Activated CD8-positive, alpha-beta memory T cell treated with anti-CD3 and anti-CD28 coated beads, Interleukin-2, amount 50 U/mL, for 4 hours (primary cell): ENCODE data around the gene KCP.

ENCODE experiments used
- DNase-seq: peaks from one replicate; pipeline ENCODE4 v3.0.0-alpha.2; 2020

Gene KCP

DNA sequence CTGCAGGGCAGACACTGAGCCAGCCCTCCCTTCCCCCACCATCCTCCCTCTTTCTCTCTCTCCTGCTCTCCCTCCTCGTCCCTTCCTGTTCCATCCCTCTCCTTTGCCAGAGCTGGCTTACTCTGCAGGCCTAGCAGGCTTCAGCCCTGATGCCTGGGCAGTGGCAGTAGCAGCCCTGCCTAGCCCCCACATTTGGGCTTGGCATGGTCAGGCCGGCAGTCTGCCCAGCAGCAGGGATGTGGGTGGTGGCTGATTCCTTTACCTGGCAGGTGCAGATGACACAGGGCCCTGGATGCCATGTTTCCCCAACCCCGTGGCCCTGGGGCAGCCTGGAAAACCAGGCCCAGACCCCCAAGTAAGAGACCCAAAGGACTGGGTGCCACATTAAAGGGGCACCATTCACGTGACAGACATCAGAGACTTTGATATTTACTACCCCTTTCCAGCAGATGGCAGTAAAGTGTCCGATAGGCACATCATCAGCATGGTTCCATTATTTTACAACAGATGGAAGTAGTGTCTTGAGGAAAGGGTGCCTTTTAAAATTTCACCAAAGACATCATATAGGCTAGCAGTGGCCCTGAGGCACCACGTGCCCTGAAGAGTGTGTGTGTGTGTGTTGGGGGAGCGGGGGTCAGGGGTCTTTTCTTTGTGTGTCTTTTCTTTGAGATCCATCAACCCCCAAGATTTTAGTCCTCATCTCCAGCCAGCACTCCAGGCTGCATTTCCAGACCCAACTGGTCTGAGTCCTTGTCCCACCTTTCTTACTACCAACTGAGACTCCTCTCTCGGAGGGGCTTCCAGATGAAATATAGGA lies 5.9 kb downstream of the KCP start:
- no peak for DNase-seq

DNA sequence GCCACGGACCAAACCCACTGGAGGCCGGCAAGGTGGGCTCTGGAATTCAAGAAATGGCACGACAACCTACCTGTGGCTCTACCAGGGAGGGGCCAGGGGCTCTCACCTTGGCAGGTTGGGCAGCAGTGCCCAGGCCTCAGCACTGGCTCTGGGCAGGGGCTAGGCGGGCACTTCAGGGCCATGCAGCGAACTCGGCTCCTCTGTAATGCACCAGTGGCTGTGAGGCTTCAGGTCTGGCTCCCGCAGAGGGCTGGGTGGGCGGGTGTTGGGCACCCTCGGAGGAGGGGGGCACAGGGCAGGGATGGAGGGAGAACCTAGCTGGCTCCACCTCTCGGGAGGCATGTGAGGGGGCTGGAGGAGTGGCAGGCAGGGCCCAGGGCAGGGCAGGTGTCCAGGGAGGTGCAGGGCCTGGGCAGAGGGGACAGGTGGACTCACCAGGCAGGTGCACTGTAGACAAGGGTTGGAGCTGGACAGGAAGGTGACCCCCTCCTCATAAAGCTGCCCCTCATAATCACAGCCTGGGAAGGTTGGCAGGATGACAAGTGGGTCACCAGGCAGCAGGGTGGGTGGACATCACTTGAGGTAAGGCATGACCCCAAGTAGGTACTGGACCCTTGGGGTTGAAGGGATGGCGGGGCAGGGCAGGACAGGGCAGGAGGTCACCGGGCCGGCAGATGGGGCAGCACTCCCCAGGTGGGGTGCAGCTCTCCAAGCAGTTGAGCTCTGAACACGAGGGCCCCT lies 6.7 kb downstream of the KCP start:
- DNase-seq, result no peak

DNA sequence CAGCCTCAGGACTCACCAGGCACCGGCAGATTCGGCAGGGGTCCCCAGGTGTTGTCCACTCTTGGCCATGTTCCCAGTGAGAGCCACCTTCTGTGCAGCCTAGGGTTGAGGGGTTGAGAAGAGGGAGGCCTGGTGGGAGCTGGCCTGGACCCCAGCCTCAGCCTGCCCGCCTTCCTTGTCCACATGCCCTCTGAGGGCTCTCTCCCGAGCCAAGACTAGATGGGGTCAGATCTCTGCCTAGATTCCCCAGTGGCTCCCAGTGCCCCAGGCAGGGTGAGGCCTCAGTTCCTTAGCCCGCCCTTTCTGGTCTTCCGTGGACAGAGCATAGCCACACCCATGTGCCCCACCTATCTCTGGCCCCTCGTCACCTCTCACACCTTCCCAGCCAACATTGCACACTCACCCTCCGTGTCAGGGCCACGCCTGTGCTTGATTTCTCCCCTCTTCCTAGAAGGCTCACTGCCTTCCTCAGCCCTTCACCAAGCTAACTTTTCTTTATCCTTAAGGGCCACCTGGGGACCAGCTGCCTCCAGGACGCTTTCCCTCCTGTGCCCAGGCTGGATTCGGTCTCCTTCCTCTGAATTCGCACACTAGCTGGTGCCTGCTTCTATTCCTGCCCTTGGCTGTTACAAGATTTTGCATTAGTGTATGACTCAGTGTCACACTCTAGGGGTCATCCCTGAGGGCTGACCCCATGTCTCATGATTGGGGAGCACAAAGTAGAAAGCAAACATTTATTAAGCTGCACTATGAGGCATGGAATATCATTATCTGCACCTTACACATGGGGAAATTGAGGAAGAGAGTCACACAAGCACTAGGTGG lies 7.5 kb downstream of the KCP start:
- DNase-seq, result no peak

DNA sequence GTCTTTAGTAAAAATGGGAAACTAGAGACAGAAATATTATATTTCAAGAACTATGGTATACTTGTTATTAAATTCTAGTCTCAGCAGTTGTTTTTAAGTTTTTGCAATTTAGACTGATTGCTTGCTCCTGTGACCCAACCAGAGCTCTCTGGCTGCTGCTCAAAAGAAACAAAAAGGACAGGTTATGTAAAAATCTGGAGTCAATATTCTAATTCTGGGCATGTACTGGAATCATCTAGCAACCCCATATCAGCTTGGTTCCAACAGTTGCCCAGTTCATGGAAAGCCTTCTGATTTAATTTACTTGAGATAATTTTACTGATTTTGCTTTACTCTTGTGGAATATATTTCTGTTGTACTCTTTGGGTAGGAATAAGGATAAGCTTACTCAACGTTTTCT lies 10.3 kb downstream of the KCP start:
- no peak for DNase-seq

DNA sequence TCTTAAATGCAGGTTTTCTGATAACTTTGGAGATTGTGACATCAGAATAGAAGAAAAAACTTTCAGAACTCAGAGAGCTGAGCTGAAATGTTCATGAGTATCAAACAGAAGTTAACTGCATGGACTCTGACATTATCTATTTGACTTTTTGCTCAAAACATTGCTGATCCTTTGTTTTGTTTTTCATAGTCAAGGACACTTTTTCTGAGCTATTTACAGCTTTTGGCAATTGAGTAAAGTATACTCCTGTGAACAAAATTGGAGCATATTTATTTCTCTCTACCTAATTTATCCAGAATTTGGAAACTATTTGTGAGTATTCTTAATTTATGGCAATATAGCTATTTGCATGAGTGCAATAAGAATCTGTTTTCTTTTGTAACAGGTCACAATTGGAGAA lies 11.1 kb downstream of the KCP start:
- no peak for DNase-seq

DNA sequence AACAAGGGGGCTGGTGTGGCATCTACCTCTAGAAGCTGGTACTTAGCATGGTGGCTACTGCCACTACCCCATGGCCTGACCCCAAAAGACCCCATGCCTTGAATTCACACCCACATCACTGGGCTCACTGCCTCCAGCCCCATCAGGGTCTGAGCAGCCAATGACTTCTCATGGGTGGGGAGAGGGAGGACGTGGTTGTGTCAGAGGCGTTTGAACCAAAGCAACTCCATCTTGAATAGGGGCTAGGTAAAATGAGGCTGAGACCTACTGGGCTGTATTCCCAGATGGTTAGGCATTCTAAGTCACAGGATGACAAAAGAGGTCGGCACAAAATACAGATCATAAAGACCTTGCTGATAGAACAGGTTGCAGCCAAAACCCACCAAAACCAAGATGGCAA lies 15.2 kb downstream of the KCP start:
- no peak for DNase-seq

DNA sequence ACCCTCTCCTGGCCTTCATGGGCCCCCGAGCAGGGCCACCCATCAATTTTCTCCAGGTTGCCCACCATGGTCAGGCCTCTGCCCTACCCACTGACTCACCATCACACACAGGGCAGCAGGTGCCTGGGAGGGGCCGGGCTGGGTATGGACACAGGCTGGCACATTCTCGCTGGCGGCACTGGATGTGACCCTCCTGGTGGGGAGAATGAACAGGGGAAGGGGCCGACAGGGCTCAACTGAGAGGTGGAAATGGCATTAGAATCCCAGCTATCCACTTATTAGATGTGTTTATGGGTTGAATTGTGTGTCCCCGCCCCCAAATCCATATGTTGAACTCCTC lies 16.4 kb downstream of the KCP start:
- DNase-seq, result no peak

DNA sequence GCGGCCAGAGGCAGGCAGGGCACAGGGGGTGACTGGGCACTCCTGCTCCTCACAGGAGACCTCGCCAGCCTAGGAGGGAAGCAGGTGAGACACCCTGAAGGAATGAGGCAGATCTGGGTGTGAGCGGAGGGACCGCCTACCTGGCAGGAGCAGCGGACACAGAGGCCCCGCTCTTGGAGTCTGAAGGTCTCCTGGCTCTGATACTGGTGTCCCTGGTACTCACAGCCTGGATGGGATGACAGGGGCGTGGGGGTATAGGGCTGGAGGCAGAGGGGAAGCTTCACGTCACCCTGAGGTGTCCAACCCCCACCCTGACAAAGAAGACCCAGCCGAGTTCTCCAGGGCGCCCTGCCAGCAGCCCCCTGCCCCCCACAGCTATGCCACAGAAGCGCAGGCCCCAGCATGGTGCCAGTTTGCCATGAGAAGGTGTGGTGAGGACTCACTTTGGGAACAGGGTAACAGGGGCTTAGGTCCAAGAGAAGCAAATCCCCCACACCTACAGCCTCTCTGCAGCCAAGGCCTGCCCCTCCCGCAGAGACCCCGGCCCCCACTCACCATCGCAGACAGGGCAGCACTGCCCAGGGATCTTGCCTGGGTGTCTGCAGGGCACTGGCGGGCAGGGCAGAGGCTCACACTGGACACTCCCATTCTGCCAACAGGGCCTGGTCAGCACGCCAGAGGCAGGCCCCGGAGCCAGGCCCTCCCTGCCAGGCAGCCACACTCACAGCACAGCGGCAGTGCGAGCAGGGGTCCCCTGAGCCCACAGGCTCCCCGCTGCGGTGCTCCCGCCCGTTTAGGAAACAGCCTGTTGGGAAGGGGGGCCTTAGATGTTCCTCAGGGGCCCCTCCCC lies 17.0 kb downstream of the KCP start:
- no peak for DNase-seq

DNA sequence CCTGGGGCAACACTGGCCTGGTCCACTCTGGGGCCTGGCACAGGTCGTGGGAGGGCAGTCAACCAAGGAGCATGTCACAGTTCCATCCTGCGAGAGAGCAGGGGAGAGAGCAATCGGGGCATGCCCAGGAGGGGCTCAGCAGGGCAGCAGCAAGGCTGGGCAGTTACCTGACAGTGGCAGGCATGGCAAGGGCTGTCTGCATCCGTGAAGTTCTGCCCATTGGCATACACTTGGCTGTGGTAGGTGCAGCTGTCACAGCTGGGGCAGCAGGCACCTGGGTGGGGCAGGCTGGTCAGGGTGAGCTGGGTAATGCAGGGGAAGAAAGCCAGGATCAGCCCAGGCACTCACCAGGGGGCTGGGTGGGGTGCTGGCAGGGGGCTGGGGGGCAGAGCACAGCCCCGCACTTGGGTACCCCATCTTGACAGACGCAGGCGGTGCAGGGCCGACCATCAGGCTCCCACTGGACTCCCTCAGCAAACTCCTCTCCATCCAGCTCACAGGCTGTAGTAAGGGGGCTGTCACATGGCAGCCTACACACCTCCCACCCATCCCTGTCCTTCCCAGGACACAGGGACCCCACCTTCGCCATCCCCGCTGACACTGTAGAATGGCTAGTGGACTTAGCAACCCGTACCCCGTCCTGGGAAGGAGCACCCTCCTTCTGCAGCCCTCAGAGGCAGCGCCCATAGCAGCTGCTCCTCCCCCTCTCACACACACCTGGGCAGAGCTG lies 17.8 kb downstream of the KCP start:
- no peak for DNase-seq

DNA sequence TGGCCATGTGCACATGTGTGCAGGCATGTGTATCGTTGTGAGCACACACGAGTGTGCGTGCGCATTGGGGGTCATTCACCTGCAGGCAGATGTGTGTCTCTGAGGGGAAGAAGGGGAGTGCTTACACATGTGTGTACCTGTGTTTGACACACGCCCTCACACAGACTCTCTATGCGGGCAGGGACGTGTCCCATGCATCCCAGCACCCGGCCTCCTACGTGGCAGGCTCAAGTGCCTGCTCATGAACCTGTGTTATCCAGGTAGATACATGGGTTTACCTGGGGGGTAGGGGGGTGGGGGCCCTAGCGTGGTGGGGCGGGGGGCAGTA lies 18.6 kb downstream of the KCP start:
- DNase-seq, result no peak

DNA sequence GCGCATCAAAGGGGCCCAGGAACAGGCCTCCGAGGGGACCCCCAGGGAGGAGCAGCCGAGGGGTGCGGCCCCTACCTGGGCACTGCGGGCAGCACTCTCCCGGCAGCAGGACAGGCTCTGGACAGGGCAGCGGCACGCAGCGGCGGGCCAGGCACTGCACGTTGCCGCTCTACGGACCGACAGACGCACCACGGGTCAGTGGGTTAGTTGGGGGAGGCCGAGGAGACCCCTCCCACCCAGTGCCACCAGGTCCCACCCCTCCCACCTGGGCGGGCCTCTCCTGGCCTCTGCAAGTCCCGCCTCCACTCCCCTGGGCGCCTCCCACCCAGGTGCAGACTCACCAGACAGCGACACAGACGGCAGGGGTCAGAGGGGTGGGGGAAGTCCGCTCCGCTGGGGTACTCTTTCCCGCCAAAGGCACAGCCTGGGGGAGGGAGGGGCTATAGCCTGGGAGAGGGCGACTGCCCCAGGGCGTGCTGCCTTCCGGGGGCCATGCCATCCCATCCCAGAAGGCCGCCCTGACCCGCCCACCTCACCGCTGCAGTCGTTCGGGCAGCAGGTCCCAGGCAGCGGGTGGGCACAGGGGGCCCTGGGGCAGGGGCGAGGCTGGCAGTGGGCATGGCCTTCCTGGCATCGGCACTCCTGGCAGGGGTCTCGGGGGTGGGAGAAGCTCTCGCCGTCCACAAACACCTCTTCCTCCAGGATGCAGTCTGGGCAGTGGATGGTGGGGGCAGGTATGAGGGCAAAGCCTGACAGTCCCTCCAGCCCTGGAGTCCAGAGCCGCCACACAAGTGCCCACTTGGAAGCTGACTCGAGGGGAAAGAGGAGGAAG lies 19.2 kb downstream of the KCP start:
- DNase-seq, result no peak

DNA sequence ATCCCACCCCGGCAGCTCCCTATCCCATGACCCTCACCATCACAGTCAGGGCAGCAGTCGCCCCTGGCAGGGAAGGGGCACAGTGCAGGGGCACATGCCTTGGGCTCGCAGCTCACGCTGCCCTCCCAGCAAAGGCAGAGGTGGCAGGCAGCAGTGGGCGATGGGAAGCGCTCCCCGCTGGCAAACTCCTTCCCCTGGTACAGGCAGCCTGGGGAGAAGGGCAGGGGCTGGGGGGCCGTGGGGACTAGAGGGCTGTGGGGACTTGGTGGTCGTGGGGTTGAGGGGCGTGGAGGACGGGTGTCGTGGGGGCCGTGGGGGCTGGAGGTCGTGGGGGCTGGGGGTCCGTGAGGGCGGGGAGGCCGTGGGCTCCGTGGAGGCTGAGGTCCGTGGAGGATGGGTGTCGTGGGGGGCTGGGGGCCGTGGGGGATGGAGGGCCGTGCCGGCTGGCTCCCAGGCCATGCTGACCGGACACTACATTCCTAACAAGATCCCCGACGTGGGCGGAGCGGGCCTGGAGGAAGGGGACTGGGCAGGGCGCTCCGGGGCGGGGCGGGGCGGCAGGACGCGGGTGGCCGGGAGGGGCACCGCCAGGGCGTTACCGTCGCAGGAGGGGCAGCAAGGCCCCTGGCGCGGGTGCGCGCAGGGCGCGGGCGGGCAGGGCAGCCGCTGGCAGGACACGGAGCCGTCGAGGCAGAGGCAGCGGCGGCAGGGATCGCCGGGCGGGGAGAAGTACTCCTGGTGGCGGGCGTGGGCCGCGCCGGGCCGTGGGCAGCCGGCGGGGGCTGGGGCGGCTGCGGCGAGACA lies 20.0 kb downstream of the KCP start:
- no peak for DNase-seq

DNA sequence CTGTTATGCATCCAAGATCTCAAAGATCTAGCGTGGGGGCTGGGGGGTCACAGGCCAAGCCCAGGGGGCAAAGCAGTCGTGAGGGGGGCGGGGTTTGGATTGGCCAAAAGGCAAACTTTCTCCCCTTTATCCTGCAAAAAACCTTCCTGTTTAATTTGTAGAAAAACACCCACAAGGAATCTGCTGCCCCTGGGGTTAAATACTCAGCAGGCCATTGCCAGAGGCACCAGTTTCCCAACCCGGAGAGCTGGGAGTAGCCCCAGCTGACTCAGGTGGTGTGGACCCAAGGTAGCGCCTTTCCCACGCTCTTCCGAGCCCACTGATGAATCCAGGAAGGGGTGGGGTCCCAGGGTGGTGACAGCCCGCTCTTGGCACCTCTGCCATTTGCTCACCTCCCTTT lies 21.4 kb downstream of the KCP start:
- DNase-seq, result no peak

DNA sequence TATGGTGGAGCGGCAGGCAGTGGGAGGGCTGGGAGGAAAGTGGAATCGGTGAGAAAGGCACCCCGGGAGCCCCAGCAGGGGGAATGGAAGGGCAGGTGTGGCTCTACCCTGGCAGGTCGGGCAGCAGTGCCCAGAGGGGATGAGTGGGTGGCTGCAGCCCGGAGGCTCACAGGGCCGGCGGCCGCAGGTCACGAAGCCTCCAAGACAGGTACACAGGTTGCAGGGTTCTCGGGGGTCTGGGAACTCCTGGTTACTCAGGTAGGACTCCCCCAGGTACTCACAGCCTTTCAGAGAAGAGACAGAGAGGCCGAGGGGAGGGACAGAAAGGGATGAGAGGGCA lies 21.8 kb downstream of the KCP start:
- DNase-seq, result no peak

DNA sequence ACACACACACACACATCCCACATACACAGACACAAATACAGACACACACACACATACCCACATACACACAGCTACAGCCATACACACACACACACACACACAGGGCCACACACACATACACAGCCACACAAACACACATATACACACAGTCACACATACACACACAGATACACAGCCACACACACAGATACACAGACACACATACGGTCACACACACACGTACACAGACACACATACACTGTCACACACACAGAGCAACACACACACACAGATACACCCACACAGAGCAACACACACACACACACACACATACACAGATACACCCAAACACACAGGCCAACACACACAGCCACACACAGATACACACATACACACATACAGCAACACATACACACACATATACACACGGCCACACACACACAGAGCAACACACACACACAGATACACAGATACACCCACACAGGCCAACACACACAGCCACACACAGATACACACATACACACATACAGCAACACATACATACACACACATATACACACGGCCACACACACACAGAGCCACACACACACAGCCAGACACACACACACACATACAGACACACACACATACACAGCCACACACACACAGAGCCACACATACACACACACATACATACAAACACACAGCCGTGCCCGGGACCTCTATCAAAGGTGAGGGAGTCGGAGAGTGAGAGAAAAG lies 22.3 kb downstream of the KCP start:
- DNase-seq, result no peak

DNA sequence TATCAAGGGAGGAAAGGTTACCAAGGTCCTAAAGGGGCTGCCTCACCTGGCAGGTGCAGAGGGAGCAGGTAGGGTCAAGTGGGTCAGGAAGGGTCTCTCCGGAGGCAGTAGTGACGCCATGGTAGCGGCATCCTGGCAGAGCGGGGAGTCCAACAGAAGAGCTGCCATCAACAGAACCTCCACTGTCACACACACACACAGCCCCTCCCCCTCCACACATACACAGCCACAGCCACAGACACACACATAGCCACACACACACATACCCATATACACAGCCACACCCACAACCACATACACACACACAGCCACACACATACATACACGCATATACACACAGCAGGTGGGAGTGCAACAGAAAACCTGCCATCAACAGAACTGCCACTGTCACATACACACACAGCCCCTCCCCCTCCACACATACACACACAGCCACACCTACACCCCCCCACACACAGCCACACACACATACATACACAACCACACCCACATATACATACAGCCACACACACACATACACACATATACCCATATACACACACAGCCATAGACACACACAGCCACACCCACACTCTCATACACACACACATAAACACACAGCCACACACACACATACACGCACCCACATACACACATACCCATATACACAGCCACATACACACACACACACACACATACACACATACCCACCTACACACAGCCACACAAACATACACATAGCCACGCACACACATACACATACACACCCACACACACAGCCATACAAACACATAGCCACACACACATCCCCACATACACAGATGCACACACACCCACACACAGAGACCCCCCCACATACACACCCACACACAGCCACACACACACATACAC lies 23.1 kb downstream of the KCP start:
- DNase-seq, result no peak

DNA sequence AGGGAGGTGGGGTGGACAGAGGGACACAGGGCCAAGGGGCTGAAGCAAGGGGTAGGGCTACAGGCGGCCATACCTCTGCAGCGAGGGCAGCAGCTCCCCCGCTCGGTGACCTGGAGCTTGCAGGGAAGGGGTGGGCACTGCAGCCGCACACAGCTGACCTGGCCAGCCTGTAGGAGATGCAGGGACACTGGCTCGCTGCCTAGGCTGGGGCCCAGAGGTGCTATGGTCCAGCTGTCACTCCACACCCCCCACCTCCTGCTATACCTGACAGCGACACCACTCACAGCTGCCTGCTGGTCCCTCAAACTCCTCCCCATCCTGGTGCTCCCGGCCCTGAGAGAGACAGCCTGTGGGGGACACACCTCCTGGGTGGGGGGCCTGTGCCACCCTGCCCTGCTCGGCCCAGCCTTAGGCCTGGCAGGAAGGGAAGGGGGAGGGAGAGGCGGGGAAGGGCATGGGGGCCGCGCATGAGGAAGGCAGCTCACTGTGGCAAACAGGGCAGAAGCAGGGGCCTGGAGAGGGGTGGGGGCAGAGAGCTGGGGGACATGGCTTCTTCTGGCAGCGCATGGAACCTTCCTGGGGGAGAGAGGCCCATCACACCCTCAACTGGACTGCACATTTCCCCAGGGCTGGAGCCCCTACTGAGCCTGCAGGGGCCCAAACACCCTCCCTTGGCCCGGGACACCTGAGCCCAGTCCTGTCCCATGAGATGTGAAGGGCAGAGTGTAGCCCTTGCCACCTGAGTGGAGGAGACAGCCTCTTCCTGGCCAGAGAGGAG lies 23.9 kb downstream of the KCP start:
- DNase-seq, result no peak
